GM18519 (cell line): ENCODE results near the gene ERP29.
"Not testable (repeated sequence)": the region's sequence is repeated elsewhere in the genome, so short reads cannot be mapped to it uniquely, and the experiment has no call there.

Experiments used
- ATAC-seq: cut with Tn5 transposase; IDR thresholded peaks from one replicate; pipeline ENCODE4 v1.9.1; 2021; ENCODE audit warnings: mild to moderate bottlenecking, moderate library complexity; ENCODE audit not compliant: unreplicated experiment, low FRiP score

Gene ERP29

GRCh38 chr12:112012775-112013600 lies at the start of gene ERP29, which contains the start of gene TMEM116:
TSS of gene ERP29 (plus strand) at chr12:112013426. CDS start at chr12:112013466, 40 bp downstream.
TSS of gene TMEM116 (minus strand) at chr12:112013165. CDS start at chr12:112005270, 7,895 bp downstream.
- ATAC-seq: peak; percentile 51

- no peak for ATAC-seq
These were observed 48.3 kb upstream of the ERP29 start for GRCh38 chr12:111964935-111965334.

- ATAC-seq: no peak
These were observed 41.4 kb upstream of the ERP29 start for GRCh38 chr12:111971800-111972199.

GRCh38 chr12:111975161-111975931 lies 37.9 kb upstream of the ERP29 start:
- ATAC-seq: no peak

- no peak for ATAC-seq
These were observed 36.9 kb upstream of the ERP29 start for GRCh38 chr12:111976291-111976690.

- no peak for ATAC-seq
These were observed 36.4 kb upstream of the ERP29 start for GRCh38 chr12:111976860-111977259.

- no peak for ATAC-seq
These were observed 34.7 kb upstream of the ERP29 start for GRCh38 chr12:111978545-111978944.

- no peak for ATAC-seq
These were observed 32.6 kb upstream of the ERP29 start for GRCh38 chr12:111980598-111980997.

- no peak for ATAC-seq
These were observed 31.2 kb upstream of the ERP29 start for GRCh38 chr12:111981987-111982386.

GRCh38 chr12:111984820-111985219 lies 28.4 kb upstream of the ERP29 start:
- ATAC-seq: no peak

GRCh38 chr12:111991535-111991934 lies 21.7 kb upstream of the ERP29 start:
- no peak for ATAC-seq

- no peak for ATAC-seq
These were observed 21.3 kb upstream of the ERP29 start for GRCh38 chr12:111991946-111992345.

GRCh38 chr12:111992464-111992863 lies 20.8 kb upstream of the ERP29 start:
- ATAC-seq: no peak

- no peak for ATAC-seq
These were observed 19.7 kb upstream of the ERP29 start for GRCh38 chr12:111993292-111994150.

- ATAC-seq: not testable (repeated sequence)
These were observed 18.8 kb upstream of the ERP29 start for GRCh38 chr12:111994211-111995111.

GRCh38 chr12:111995782-111996480 lies 17.3 kb upstream of the ERP29 start:
- no peak for ATAC-seq

- ATAC-seq: no peak
These were observed 15.9 kb upstream of the ERP29 start for GRCh38 chr12:111997300-111997699.

GRCh38 chr12:111998015-111998414 lies 15.2 kb upstream of the ERP29 start:
- ATAC-seq: no peak

GRCh38 chr12:111999129-111999528 lies 14.1 kb upstream of the ERP29 start:
- not testable (repeated sequence) for ATAC-seq
